H9 (cell line): ENCODE results near the gene ATP6V1D. TPM values are rescaled to one million over a fixed set of nuclear protein-coding genes. Genes with fewer than 3 reads are reported as not detected.

ENCODE experiments used
- DNase-seq: peaks from one replicate; pipeline ENCODE4 v3.0.0-alpha.2; 2017
- H2AFZ ChIP-seq: one replicate; pipeline ENCODE4 v1.6.1; 2013; ENCODE audit warnings: mild to moderate bottlenecking, low read length, control low read depth, moderate library complexity
- H2AK5ac ChIP-seq: 2 replicates; pipeline ENCODE4 v1.6.1; 2013; ENCODE audit warnings: low read length, control low read depth, mixed read lengths; ENCODE audit not compliant: insufficient read length
- H2BK120ac ChIP-seq: one replicate; pipeline ENCODE4 v1.6.1; 2013; ENCODE audit warnings: low read depth, mild to moderate bottlenecking, low read length, control low read depth, inconsistent platforms; ENCODE audit not compliant: poor library complexity, severe bottlenecking
- H2BK12ac ChIP-seq: 2 replicates; pipeline ENCODE4 v1.6.1; 2013; ENCODE audit warnings: low read length, control low read depth, mixed read lengths, low read depth; ENCODE audit not compliant: insufficient read length
- H2BK15ac ChIP-seq: 2 replicates; pipeline ENCODE4 v1.6.1; 2013; ENCODE audit warnings: low read depth, low read length, control low read depth
- H2BK20ac ChIP-seq: one replicate; pipeline ENCODE4 v1.6.1; 2013; ENCODE audit warnings: low read depth, mild to moderate bottlenecking, low read length, control low read depth, inconsistent platforms; ENCODE audit not compliant: poor library complexity, severe bottlenecking
- H2BK5ac ChIP-seq: 2 replicates; pipeline ENCODE4 v1.6.1; 2013; ENCODE audit warnings: low read length, control low read depth, mixed read lengths; ENCODE audit not compliant: insufficient read length
- H3K14ac ChIP-seq: 2 replicates; pipeline ENCODE4 v1.6.1; 2013; ENCODE audit warnings: low read length, control low read depth; ENCODE audit not compliant: insufficient read depth
- H3K18ac ChIP-seq: 2 replicates; pipeline ENCODE4 v1.6.1; 2013; ENCODE audit warnings: low read depth, mild to moderate bottlenecking, mixed read lengths, low read length, control low read depth; ENCODE audit not compliant: insufficient read length
- H3K23ac ChIP-seq: 2 replicates; pipeline ENCODE4 v1.6.1; 2013; ENCODE audit warnings: low read length, control low read depth, mixed read lengths, low read depth; ENCODE audit not compliant: insufficient read length
- H3K23me2 ChIP-seq: 2 replicates; pipeline ENCODE4 v1.6.1; 2013; ENCODE audit warnings: low read depth, mild to moderate bottlenecking, mixed read lengths, low read length, control low read depth; ENCODE audit not compliant: insufficient read length, poor library complexity, severe bottlenecking
- H3K27ac ChIP-seq: 2 replicates; pipeline ENCODE4 v1.5.1; 2013; ENCODE audit warnings: low read length, control low read depth, mixed read lengths, low read depth; ENCODE audit not compliant: insufficient read length
- H3K27me3 ChIP-seq: 2 replicates; pipeline ENCODE4 v1.6.1; 2013; ENCODE audit warnings: low read length, control low read depth, inconsistent platforms; ENCODE audit not compliant: insufficient read depth
- H3K4ac ChIP-seq: 2 replicates; pipeline ENCODE4 v1.6.1; 2013; ENCODE audit warnings: low read depth, mild to moderate bottlenecking, control low read depth, inconsistent platforms, low read length, moderate library complexity
- H3K4me1 ChIP-seq: 2 replicates; pipeline ENCODE4 v1.6.1; 2013; ENCODE audit warnings: low read length, control low read depth, inconsistent platforms; ENCODE audit not compliant: insufficient read depth
- H3K4me2 ChIP-seq: 2 replicates; pipeline ENCODE4 v1.6.1; 2013; ENCODE audit warnings: low read length, control low read depth, mixed read lengths; ENCODE audit not compliant: insufficient read length, insufficient read depth
- H3K56ac ChIP-seq: 2 replicates; pipeline ENCODE4 v1.6.1; 2013; ENCODE audit warnings: low read depth, mild to moderate bottlenecking, mixed read lengths, low read length, control low read depth; ENCODE audit not compliant: insufficient read length
- H3K79me1 ChIP-seq: 2 replicates; pipeline ENCODE4 v1.6.1; 2013; ENCODE audit warnings: low read depth, mild to moderate bottlenecking, moderate library complexity, low read length, control low read depth, inconsistent platforms; ENCODE audit not compliant: insufficient read depth, poor library complexity, severe bottlenecking
- H3K79me2 ChIP-seq: 2 replicates; pipeline ENCODE4 v1.6.1; 2013; ENCODE audit warnings: low read length, control low read depth, inconsistent platforms; ENCODE audit not compliant: insufficient read depth
- H3K9ac ChIP-seq: 2 replicates; pipeline ENCODE4 v1.6.1; 2013; ENCODE audit warnings: low read length, control low read depth, mixed read lengths; ENCODE audit not compliant: insufficient read length; ENCODE audit errors: extremely low read depth
- H3K9me3 ChIP-seq: one replicate; pipeline ENCODE4 v1.6.1; 2013; ENCODE audit warnings: low read depth, low read length, inconsistent platforms; ENCODE audit not compliant: control insufficient read depth
- H3T11ph ChIP-seq: one replicate; pipeline ENCODE4 v1.6.1; 2013; ENCODE audit warnings: mild to moderate bottlenecking, low read length, control low read depth, inconsistent platforms
- H4K20me1 ChIP-seq: one replicate; pipeline ENCODE4 v1.6.1; 2013; ENCODE audit not compliant: control insufficient read depth, insufficient read length, insufficient read depth
- H4K5ac ChIP-seq: 2 replicates; pipeline ENCODE4 v1.6.1; 2013; ENCODE audit warnings: low read depth, mild to moderate bottlenecking, mixed read lengths, low read length, control low read depth; ENCODE audit not compliant: insufficient read length
- H4K8ac ChIP-seq: replicated peaks from 2 replicates; pipeline ENCODE4 v1.6.1; 2013; ENCODE audit warnings: low read length, control low read depth, mixed read lengths, low read depth; ENCODE audit not compliant: insufficient read length
- H4K91ac ChIP-seq: 2 replicates; pipeline ENCODE4 v1.6.1; 2013; ENCODE audit warnings: low read depth, mild to moderate bottlenecking, moderate library complexity, mixed read lengths, low read length, control low read depth; ENCODE audit not compliant: insufficient read length
- H3K27ac Mint-ChIP-seq, 3 experiments: 2 replicates in 2 of 3; 3 replicates in 1 of 3; pipeline ENCODE4 v1.8.0; 2020 to 2021; ENCODE audit warnings: mixed read lengths in 3 of 3, mild to moderate bottlenecking in 1 of 3, moderate library complexity in 1 of 3
- H3K27me3 Mint-ChIP-seq: 2 replicates; pipeline ENCODE4 v1.8.0; 2021; ENCODE audit warnings: low read depth, mild to moderate bottlenecking, moderate library complexity, mixed read lengths
- H3K36me3 Mint-ChIP-seq, 3 experiments: 2 replicates in 2 of 3; 3 replicates in 1 of 3; pipeline ENCODE4 v1.8.0; 2020 to 2021; ENCODE audit warnings: low read depth in 3 of 3, mixed read lengths in 3 of 3; ENCODE audit not compliant: insufficient read depth in 1 of 3
- H3K4me1 Mint-ChIP-seq, 2 experiments: 2 replicates each; pipeline ENCODE4 v1.8.0; 2020; ENCODE audit warnings: mixed read lengths in 2 of 2
- H3K4me3 Mint-ChIP-seq, 2 experiments: 2 replicates in 1 of 2; 3 replicates in 1 of 2; pipeline ENCODE4 v1.8.0; 2020 to 2021; ENCODE audit warnings: mild to moderate bottlenecking in 2 of 2, mixed read lengths in 2 of 2, moderate library complexity in 1 of 2
- H3K9me3 Mint-ChIP-seq, 2 experiments: 2 replicates in 1 of 2; 3 replicates in 1 of 2; pipeline ENCODE4 v1.8.0; 2020; ENCODE audit warnings: mild to moderate bottlenecking in 2 of 2, mixed read lengths in 2 of 2, moderate library complexity in 1 of 2
- WGBS: extraction: QIAGEN DNeasy Blood & Tissue Kit; methylation state at CpG from one replicate; pipeline ENCODE4 v1.1.7; 2013; ENCODE audit warnings: missing lambda C conversion rate, low lambda C conversion rate, mixed read lengths; ENCODE audit not compliant: insufficient read length; ENCODE audit errors: extremely low coverage; 5-methylcytosine and 5-hydroxymethylcytosine counted together
- total RNA-seq: library from RNA; stranded (reverse); gene quantifications from 2 replicates; pipeline ENCODE4 v1.2.1, GENCODE V29; 2021
- TF ChIP-seq, protein P1 (sequence below): fragments of 200-600 bp; sonication (generic); conservative IDR thresholded peaks from 3 replicates; pipeline ENCODE4 v1.8.0; 2021; ENCODE audit warnings: antibody characterized with exemption, mild to moderate bottlenecking

ATP6V1D gene
- total RNA-seq, 1 experiment from 2014 or later = 85.7 TPM

DNA sequence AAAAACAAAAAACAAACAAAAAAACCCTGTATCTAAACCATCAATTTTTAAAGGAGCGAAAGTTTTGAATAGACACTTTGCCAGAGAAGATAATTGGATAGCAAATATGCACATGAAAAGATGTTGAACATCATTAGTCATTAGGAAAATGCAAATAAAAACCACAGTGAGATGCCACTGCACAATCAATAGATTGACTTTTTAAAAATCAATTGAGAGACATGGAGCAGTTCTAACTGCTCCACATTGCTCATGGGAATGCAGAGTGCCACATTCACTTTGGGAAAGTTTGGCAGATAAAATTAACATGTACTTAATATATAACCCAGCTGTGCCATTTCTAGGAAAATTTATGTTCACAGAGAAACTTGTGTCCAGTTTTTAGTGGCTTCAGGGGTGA is 13.2 kb upstream of the ATP6V1D start:
- no peaks in the 10 kb centered on the region for H3K23me2 ChIP-seq
- no peaks in the 10 kb centered on the region for H4K20me1 ChIP-seq
- H3K18ac ChIP-seq = no peak overlapping the region
- no peak overlapping the region for H3K27ac ChIP-seq
- H3K56ac ChIP-seq = no peak overlapping the region
- Mint-ChIP-seq H3K4me3 (no peak overlapping the region), H3K27ac (0 out of 7 replicates have a peak overlapping the region, but pooled peaks of 1 of the 3 experiments have one; percentile 44), H3K9me3 (no peaks in the 10 kb centered on the region), H3K36me3 (peaks cover 23 to 92% (median 83%) of the 10 kb centered on the region in 3 experiments; a peak in 6 of 7 replicates), H3K4me1 (no peaks in the 10 kb centered on the region), H3K27me3 (no peaks in the 10 kb centered on the region)
- no peak overlapping the region for H2BK120ac ChIP-seq
- no peak overlapping the region for H3K4me2 ChIP-seq
- no peak for DNase-seq
- H2BK12ac ChIP-seq = no peak overlapping the region
- H3K9me3 ChIP-seq = no peaks in the 10 kb centered on the region
- no peak overlapping the region for H3K23ac ChIP-seq
- no peak overlapping the region for H4K91ac ChIP-seq
- H2BK20ac ChIP-seq = no peak overlapping the region
- H2BK15ac ChIP-seq = no peak overlapping the region
- no peaks in the 10 kb centered on the region for H3K79me1 ChIP-seq
- no CpG with 5 or more reads among the region's 1 CpG for WGBS
- H3K27me3 ChIP-seq = no peaks in the 10 kb centered on the region
- H3K79me2 ChIP-seq = no peaks in the 10 kb centered on the region
- H3K4ac ChIP-seq = no peak overlapping the region
- no peak overlapping the region for H3K14ac ChIP-seq
- H4K8ac ChIP-seq = no peak overlapping the region
- no peak overlapping the region for H4K5ac ChIP-seq
- H3K9ac ChIP-seq = no peak overlapping the region
- no peak overlapping the region for H2BK5ac ChIP-seq
- H2AFZ ChIP-seq = no peak overlapping the region
- TF ChIP-seq, protein P1, sequence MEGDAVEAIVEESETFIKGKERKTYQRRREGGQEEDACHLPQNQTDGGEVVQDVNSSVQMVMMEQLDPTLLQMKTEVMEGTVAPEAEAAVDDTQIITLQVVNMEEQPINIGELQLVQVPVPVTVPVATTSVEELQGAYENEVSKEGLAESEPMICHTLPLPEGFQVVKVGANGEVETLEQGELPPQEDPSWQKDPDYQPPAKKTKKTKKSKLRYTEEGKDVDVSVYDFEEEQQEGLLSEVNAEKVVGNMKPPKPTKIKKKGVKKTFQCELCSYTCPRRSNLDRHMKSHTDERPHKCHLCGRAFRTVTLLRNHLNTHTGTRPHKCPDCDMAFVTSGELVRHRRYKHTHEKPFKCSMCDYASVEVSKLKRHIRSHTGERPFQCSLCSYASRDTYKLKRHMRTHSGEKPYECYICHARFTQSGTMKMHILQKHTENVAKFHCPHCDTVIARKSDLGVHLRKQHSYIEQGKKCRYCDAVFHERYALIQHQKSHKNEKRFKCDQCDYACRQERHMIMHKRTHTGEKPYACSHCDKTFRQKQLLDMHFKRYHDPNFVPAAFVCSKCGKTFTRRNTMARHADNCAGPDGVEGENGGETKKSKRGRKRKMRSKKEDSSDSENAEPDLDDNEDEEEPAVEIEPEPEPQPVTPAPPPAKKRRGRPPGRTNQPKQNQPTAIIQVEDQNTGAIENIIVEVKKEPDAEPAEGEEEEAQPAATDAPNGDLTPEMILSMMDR = no peak
- H3K4me1 ChIP-seq = no peaks in the 10 kb centered on the region
- H3T11ph ChIP-seq = no peak overlapping the region
- no peak overlapping the region for H2AK5ac ChIP-seq
